GM19025 (cell line): ENCODE data around the gene CCL22.
"Not testable (repeated sequence)": the region's sequence is repeated elsewhere in the genome, so short reads cannot be mapped to it uniquely, and the experiment has no call there.

ENCODE experiments used
- ATAC-seq: cut with Tn5 transposase; IDR thresholded peaks from one replicate; pipeline ENCODE4 v1.9.1; 2021; ENCODE audit warnings: mild to moderate bottlenecking, low read depth, moderate library complexity; ENCODE audit not compliant: unreplicated experiment

CCL22 gene

GRCh38 chr16:57391300-57391699 is 32.7 kb downstream of the CCL22 start:
- no peak for ATAC-seq

GRCh38 chr16:57391708-57392107 is 33.1 kb downstream of the CCL22 start:
- ATAC-seq = no peak

GRCh38 chr16:57392694-57393093 is 34.1 kb downstream of the CCL22 start:
- no peak for ATAC-seq

GRCh38 chr16:57394444-57394843 is 35.9 kb downstream of the CCL22 start:
- no peak for ATAC-seq

GRCh38 chr16:57395026-57395425 is 36.4 kb downstream of the CCL22 start:
- ATAC-seq = no peak

- no peak for ATAC-seq
These were observed 38.2 kb downstream of the CCL22 start for GRCh38 chr16:57396786-57397185.

- not testable (repeated sequence) for ATAC-seq
These were observed 38.9 kb downstream of the CCL22 start for GRCh38 chr16:57397493-57397892.

- ATAC-seq = no peak
These were observed 43.5 kb downstream of the CCL22 start for GRCh38 chr16:57401943-57402640.

- no peak for ATAC-seq
These were observed 45.6 kb downstream of the CCL22 start, which contains the start of gene CCL17 for GRCh38 chr16:57403965-57404817. CCL17 (plus strand) TSS chr16:57404767; CDS start chr16:57413933, 9,166 bp downstream.

- ATAC-seq = no peak
These were observed 46.5 kb downstream of the CCL22 start for GRCh38 chr16:57405097-57405496.

- no peak for ATAC-seq
These were observed 48.3 kb downstream of the CCL22 start for GRCh38 chr16:57406881-57407280.

GRCh38 chr16:57407521-57408353 is 49.2 kb downstream of the CCL22 start:
- no peak for ATAC-seq

- ATAC-seq = no peak
These were observed 50.5 kb downstream of the CCL22 start for GRCh38 chr16:57409065-57409464.

GRCh38 chr16:57409870-57410587 is 51.4 kb downstream of the CCL22 start:
- no peak for ATAC-seq

GRCh38 chr16:57411362-57411976 is 52.9 kb downstream of the CCL22 start:
- no peak for ATAC-seq

GRCh38 chr16:57412584-57412983 is 54.0 kb downstream of the CCL22 start:
- ATAC-seq = no peak

GRCh38 chr16:57413301-57413730 is 54.7 kb downstream of the CCL22 start:
- ATAC-seq = no peak

- no peak for ATAC-seq
These were observed 55.1 kb downstream of the CCL22 start for GRCh38 chr16:57413733-57414132.
